Tibial nerve (tissue), 4 donors: ENCODE measurements around the gene SYNE3. TPM values are rescaled to one million over a fixed set of nuclear protein-coding genes. Genes with fewer than 3 reads are reported as not detected.
A peak's percentile ranks its signal among the peaks of the same experiment; 100 is the strongest.
"Not testable (repeated sequence)": the region's sequence is repeated elsewhere in the genome, so short reads cannot be mapped to it uniquely, and the experiment has no call there.

ENCODE experiments used
- DNase-seq, 2 donors: peaks; one replicate each; pipeline ENCODE4 v3.0.0-alpha.2; 2019; ENCODE audit warnings: low spot score in 2 of 2
- H3K27ac ChIP-seq, 4 donors: fragments of 200-600 bp; sonication (generic) in 3 of 4; one replicate each; pipeline ENCODE4 v1.5.1; 2017 to 2019; ENCODE audit warnings: mild to moderate bottlenecking in 1 of 4
- H3K27me3 ChIP-seq, 2 donors: fragments of 200-600 bp; sonication (generic) in 1 of 2; one replicate each; pipeline versions ENCODE4 v1.5.1 to v1.6.0; 2017 to 2019
- H3K36me3 ChIP-seq, 3 donors: fragments of 200-600 bp; sonication (generic); one replicate each; pipeline ENCODE4 v1.5.1; 2018 to 2019
- H3K4me1 ChIP-seq, 4 donors: fragments of 200-600 bp; sonication (generic) in 3 of 4; one replicate each; pipeline ENCODE4 v1.5.1; 2017 to 2019
- H3K4me3 ChIP-seq, 4 donors: fragments of 200-600 bp; sonication (generic) in 3 of 4; one replicate each; pipeline ENCODE4 v1.5.1; 2017 to 2019; ENCODE audit warnings: mild to moderate bottlenecking in 1 of 4, moderate library complexity in 1 of 4
- H3K9me3 ChIP-seq, 4 donors: fragments of 200-600 bp; sonication (generic) in 3 of 4; one replicate each; pipeline ENCODE4 v1.5.1; 2017 to 2019
- EP300 ChIP-seq, 2 donors: sonication (generic); formaldehyde crosslinking; IDR thresholded peaks; one replicate each; pipeline ENCODE4 v1.6.1; 2017; ENCODE audit warnings: antibody characterized with exemption in 2 of 2, mild to moderate bottlenecking in 1 of 2
- POLR2A ChIP-seq, 2 donors: fragments of 450-650 bp; IDR thresholded peaks; one replicate each; pipeline ENCODE4 v1.6.1; 2017; ENCODE audit warnings: antibody characterized with exemption in 2 of 2, mild to moderate bottlenecking in 2 of 2, moderate library complexity in 2 of 2
- WGBS, 2 donors: methylation state at CpG; one replicate each; pipeline ENCODE4 v1.1.5; 2018; 5-methylcytosine and 5-hydroxymethylcytosine counted together
- total RNA-seq, 4 donors: library from RNA; depleted of rRNA; stranded (reverse); fragments of >200 nt; gene quantifications; one replicate each; pipeline ENCODE4 v1.1.0, GENCODE V29; 2016
- TF ChIP-seq, protein P1 (sequence below), 5 experiments: fragments of 200-600 bp in 3 of 5; fragments of 450-650 bp in 2 of 5; sonication (generic) in 3 of 5; IDR thresholded peaks; one replicate each; pipeline ENCODE4 v1.5.1; 2016 to 2019; ENCODE audit warnings: antibody characterized with exemption in 5 of 5, mild to moderate bottlenecking in 3 of 5, moderate library complexity in 2 of 5

The SYNE3 gene
- total RNA-seq, 4 donors from 2014 or later, result 71.0 to 106 (median 87.5) TPM

DNA sequence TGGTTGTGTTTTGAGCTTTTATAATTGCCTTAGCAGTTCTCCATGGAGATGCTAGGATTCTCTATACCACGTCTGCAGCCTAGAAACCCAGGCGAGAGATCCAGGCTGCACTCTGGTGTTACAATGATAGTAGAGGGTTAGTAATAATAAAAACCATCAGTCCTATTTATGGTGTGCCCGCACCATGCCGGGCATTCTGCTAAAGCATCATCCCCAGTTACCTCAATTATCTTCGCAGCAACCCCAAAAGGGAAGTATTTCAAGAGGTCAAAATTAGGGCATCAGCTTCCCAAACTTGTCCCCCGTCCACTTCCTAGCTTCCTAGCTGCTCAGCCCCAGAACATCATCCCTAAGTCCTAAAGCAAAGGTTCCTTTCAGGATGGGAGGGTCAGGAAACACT lies 3.2 kb downstream of the SYNE3 start:
- Histone ChIP-seq H3K27ac (peak overlapping the region in 2 of 4 donors; percentile 95 to 96), H3K4me1 (peaks cover 0 to 90% (median 59%) of the 10 kb centered on the region in 4 donors), H3K4me3 (no peak overlapping the region), H3K9me3 (no peaks in the 10 kb centered on the region), H3K36me3 (no peaks in the 10 kb centered on the region), H3K27me3 (no peaks in the 10 kb centered on the region)
- TF ChIP-seq, protein P1, sequence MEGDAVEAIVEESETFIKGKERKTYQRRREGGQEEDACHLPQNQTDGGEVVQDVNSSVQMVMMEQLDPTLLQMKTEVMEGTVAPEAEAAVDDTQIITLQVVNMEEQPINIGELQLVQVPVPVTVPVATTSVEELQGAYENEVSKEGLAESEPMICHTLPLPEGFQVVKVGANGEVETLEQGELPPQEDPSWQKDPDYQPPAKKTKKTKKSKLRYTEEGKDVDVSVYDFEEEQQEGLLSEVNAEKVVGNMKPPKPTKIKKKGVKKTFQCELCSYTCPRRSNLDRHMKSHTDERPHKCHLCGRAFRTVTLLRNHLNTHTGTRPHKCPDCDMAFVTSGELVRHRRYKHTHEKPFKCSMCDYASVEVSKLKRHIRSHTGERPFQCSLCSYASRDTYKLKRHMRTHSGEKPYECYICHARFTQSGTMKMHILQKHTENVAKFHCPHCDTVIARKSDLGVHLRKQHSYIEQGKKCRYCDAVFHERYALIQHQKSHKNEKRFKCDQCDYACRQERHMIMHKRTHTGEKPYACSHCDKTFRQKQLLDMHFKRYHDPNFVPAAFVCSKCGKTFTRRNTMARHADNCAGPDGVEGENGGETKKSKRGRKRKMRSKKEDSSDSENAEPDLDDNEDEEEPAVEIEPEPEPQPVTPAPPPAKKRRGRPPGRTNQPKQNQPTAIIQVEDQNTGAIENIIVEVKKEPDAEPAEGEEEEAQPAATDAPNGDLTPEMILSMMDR (IDR thresholded peaks at IDR 0.05), result no peak
- TF ChIP-seq POLR2A (IDR thresholded peaks at IDR 0.05) (no peak), EP300 (IDR thresholded peaks at IDR 0.05) (no peak)
- no peak for DNase-seq
- WGBS, 2 donors, result 54 to 61% methylated on average over 6 of the region's 6 CpGs

- TF ChIP-seq, protein P1 (IDR thresholded peaks at IDR 0.05), result no peak
- no peak for TF ChIP-seq POLR2A (IDR thresholded peaks at IDR 0.05)
- TF ChIP-seq EP300 (IDR thresholded peaks at IDR 0.05), result no peak
- H3K27me3 ChIP-seq, result no peaks in the 10 kb centered on the region
- DNase-seq, result no peak
- H3K9me3 ChIP-seq, result no peaks in the 10 kb centered on the region
- peaks cover 0 to 90% (median 57%) of the 10 kb centered on the region in 4 donors for H3K4me1 ChIP-seq
- no peak overlapping the region for H3K4me3 ChIP-seq
- peak overlapping the region in 2 of 4 donors; percentile 52 to 96 for H3K27ac ChIP-seq
- H3K36me3 ChIP-seq, result peaks cover 0 to 5% (median 0%) of the 10 kb centered on the region in 3 donors
- WGBS, 2 donors, result 67 to 76% methylated on average over 5 of the region's 5 CpGs
These were observed 4.8 kb downstream of the SYNE3 start for GRCh38 chr14:95511687-95512086.

DNA sequence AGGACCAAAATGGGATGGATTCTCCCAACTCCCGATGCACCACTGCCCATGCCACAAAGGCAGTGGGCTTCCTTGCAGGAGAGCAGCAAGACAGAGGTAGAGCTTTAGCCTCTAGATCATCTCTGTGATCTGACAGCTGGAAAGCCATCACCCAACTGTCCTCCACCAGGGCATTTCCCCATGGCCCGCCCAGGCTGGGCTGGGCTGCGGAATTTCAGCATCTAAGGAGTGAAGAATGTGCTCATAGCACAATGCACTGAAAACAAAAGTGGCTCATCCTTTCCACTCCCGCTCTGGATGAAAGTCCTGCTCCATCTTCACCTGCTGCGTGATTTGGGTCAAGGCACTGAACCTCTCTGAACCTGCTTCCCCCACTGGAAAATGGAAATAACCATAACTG lies 5.6 kb downstream of the SYNE3 start:
- H3K27ac ChIP-seq, result peak overlapping the region in 2 of 4 donors; percentile 94 to 96
- no peaks in the 10 kb centered on the region for H3K9me3 ChIP-seq
- no peaks in the 10 kb centered on the region for H3K27me3 ChIP-seq
- peaks cover 0 to 12% (median 0%) of the 10 kb centered on the region in 3 donors for H3K36me3 ChIP-seq
- H3K4me3 ChIP-seq, result no peak overlapping the region
- WGBS, 2 donors, result 90 to 94% methylated on average over 5 of the region's 5 CpGs
- TF ChIP-seq EP300 (IDR thresholded peaks at IDR 0.05) (no peak), POLR2A (IDR thresholded peaks at IDR 0.05) (no peak)
- TF ChIP-seq, protein P1 (IDR thresholded peaks at IDR 0.05), result no peak
- peaks cover 0 to 98% (median 57%) of the 10 kb centered on the region in 4 donors for H3K4me1 ChIP-seq
- DNase-seq, result no peak

DNA sequence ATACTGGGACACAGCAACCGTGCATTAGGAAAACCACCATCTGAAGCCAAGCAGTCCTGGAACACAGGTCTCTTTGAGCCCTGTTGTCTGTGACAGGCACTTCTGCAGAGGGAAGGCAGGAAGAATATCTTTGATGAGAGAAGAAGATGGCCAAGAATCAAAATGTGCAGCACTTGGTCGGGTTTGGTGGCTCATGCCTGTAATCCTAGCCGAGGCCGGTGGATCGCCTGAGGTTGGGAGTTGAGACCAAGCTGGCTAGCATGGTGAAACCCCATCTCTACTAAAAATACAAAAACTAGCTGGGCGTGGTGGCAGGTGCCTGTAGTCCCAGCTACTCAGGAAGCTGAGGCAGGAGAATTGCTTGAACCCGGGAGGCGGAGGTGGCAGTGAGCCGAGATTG lies 6.1 kb downstream of the SYNE3 start:
- DNase-seq, H3K9me3 ChIP-seq, H3K4me3 ChIP-seq, H3K27me3 ChIP-seq: not testable (repeated sequence)
- WGBS, 2 donors, result 85 to 87% methylated on average over 9 of the region's 9 CpGs
- Histone ChIP-seq H3K4me1 (peaks cover 0 to 99% (median 53%) of the 10 kb centered on the region in 4 donors), H3K27ac (peak overlapping the region in 2 of 4 donors; percentile 79 to 94), H3K36me3 (peaks cover 0 to 12% (median 0%) of the 10 kb centered on the region in 3 donors)

DNA sequence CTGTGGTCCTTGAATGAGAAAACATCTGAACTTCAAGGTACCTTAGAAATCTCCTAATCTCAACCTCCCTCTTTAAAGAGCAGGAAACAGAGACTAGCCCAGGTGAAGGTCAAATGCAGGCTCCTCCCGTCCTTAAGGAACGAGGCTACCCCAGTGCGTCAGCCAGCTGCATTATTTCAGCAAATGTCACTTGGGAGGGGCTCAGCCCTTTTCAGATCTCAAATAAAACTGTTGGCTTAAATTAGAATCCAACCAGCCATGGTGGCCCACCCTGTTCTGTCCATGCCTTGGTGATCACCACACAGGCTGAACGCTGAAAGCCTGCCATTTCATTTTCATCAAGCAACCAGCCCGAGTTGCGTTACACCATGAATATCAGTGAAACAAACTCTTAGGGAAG lies 7.0 kb downstream of the SYNE3 start:
- peaks cover 0 to 12% (median 0%) of the 10 kb centered on the region in 3 donors for H3K36me3 ChIP-seq
- H3K4me3 ChIP-seq, result no peak overlapping the region
- no peaks in the 10 kb centered on the region for H3K9me3 ChIP-seq
- no peak for TF ChIP-seq POLR2A (IDR thresholded peaks at IDR 0.05)
- TF ChIP-seq, protein P1 (IDR thresholded peaks at IDR 0.05), result no peak
- TF ChIP-seq EP300 (IDR thresholded peaks at IDR 0.05), result no peak
- H3K4me1 ChIP-seq, result peaks cover 0 to 99% (median 48%) of the 10 kb centered on the region in 4 donors
- no peak for DNase-seq
- peak overlapping the region; percentile 8 to 94 (median 56) for H3K27ac ChIP-seq
- WGBS, 2 donors, result 71 to 81% methylated on average over 6 of the region's 6 CpGs
- H3K27me3 ChIP-seq, result no peaks in the 10 kb centered on the region
